ENCODE results near the gene ISCA1. TPM values are rescaled to one million over a fixed set of nuclear protein-coding genes. Genes with fewer than 3 reads are reported as not detected.

Gene ISCA1
- total RNA-seq, 6 experiments from 2014 or later: 15.6 to 37.2 (median 26.7) TPM

GRCh38 chr9:86230858-86231257 lies 51.5 kb downstream of the ISCA1 start:
- Histone ChIP-seq H3K9me3 (no peaks in the 10 kb centered on the region), H3K4me3 (no peak overlapping the region), H3K27me3 (no peaks in the 10 kb centered on the region), H3K4me1 (no peaks in the 10 kb centered on the region), H3K36me3 (no peaks in the 10 kb centered on the region), H3K27ac (no peak overlapping the region)
- no peak for ATAC-seq
- WGBS (ENCODE audit: insufficient coverage, low coverage, low lambda C conversion rate, missing lambda C conversion rate): 60% methylated on average over 2 of the region's 2 CpGs
- TF ChIP-seq CTCF (IDR thresholded peaks at IDR 0.05) (no peak), POLR2A (IDR thresholded peaks at IDR 0.05) (no peak)
- intact Hi-C loops (cut with DNase I): no loop called here
- DNase-seq: no peak

GRCh38 chr9:86222667-86223066 lies 59.7 kb downstream of the ISCA1 start:
- no peaks in the 10 kb centered on the region for H3K9me3 ChIP-seq
- no peak overlapping the region for H3K27ac ChIP-seq
- H3K27me3 ChIP-seq: no peaks in the 10 kb centered on the region
- intact Hi-C loops (cut with DNase I): no loop called here
- DNase-seq (no peak), ATAC-seq (no peak)
- no peak overlapping the region for H3K4me3 ChIP-seq
- no peaks in the 10 kb centered on the region for H3K36me3 ChIP-seq
- 100% methylated on average over 1 of the region's 4 CpGs for WGBS (ENCODE audit: insufficient coverage, low coverage, low lambda C conversion rate, missing lambda C conversion rate)
- no peaks in the 10 kb centered on the region for H3K4me1 ChIP-seq
- TF ChIP-seq CTCF (IDR thresholded peaks at IDR 0.05): no peak
- no peak for TF ChIP-seq POLR2A (IDR thresholded peaks at IDR 0.05)

GRCh38 chr9:86219606-86220005 lies 62.7 kb downstream of the ISCA1 start:
- H3K27me3 ChIP-seq: no peaks in the 10 kb centered on the region
- TF ChIP-seq CTCF (IDR thresholded peaks at IDR 0.05) (no peak), POLR2A (IDR thresholded peaks at IDR 0.05) (no peak)
- no peaks in the 10 kb centered on the region for H3K4me1 ChIP-seq
- no peaks in the 10 kb centered on the region for H3K9me3 ChIP-seq
- ATAC-seq: no peak
- H3K27ac ChIP-seq: no peak overlapping the region
- intact Hi-C loops (cut with DNase I): no loop called here
- H3K36me3 ChIP-seq: no peaks in the 10 kb centered on the region
- no peak for DNase-seq
- WGBS (ENCODE audit: insufficient coverage, low coverage, low lambda C conversion rate, missing lambda C conversion rate): 78% methylated on average over 3 of the region's 3 CpGs
- H3K4me3 ChIP-seq: no peak overlapping the region

GRCh38 chr9:86217076-86217755 lies 65.1 kb downstream of the ISCA1 start:
- Histone ChIP-seq H3K36me3 (no peaks in the 10 kb centered on the region), H3K9me3 (no peaks in the 10 kb centered on the region), H3K27ac (no peak overlapping the region), H3K4me3 (no peak overlapping the region), H3K4me1 (no peaks in the 10 kb centered on the region), H3K27me3 (no peaks in the 10 kb centered on the region)
- ATAC-seq (no peak), DNase-seq (no peak)
- TF ChIP-seq POLR2A (IDR thresholded peaks at IDR 0.05) (no peak), CTCF (IDR thresholded peaks at IDR 0.05) (no peak)
- WGBS (ENCODE audit: insufficient coverage, low coverage, low lambda C conversion rate, missing lambda C conversion rate): 78% methylated on average over 5 of the region's 7 CpGs
- intact Hi-C loops (cut with DNase I): no loop called here

Small RNA genes lying within 50 kb of the gene (small RNA-seq; reads per million reads assigned to genes)
- gene AL137849.1 (0 reads per million in 2 experiments), gene RN7SKP264 (0 reads per million in 2 experiments)

Other genes starting within 250 kb of the ISCA1 start
- 10 to 100 TPM in 4 of 6 experiments, 1 to 10 TPM in 2; 5.8 to 51.6 (median 15.9) TPM for gene GOLM1, start 183.0 kb downstream of the ISCA1 start, total RNA-seq
- under 1 TPM in 4 of 6 experiments, not detected in 2; 0.19 to 0.54 (median 0.31) TPM for gene C9orf153, start 22.9 kb downstream of the ISCA1 start, total RNA-seq
- 10 to 100 TPM; 22.5 to 46.7 (median 31.6) TPM for gene TUT7, start 71.9 kb upstream of the ISCA1 start, total RNA-seq

All from right lobe of liver (tissue), 6 donors.